ENCODE results near the gene DMGDH.

DMGDH gene

DNA sequence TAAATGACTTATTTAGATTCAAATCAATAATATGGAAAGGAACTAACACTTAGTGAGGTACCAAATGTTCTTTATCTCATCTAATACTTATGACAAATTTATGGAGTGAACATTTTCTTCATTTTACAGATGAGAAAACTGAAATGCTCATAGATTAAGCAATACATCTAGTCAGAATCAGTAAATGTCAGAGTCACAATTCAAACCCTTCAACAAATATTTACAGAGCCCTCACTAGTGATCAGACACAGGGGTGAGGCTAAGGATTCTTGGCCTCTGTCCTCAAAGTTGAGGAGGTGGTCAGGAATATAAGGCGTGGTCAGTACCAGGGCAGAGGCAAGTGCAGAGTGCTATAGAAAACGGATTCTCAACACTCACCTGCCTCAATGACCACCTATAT lies 54.8 kb downstream of the DMGDH start:
- no peak for DNase-seq (ENCODE audit: extremely low read depth, low read depth)
- TF ChIP-seq CTCF (IDR thresholded peaks at IDR 0.05; ENCODE audit: low read depth, low read length), result no peak

- DNase-seq (ENCODE audit: extremely low read depth, low read depth), result no peak
- no peak for TF ChIP-seq CTCF (IDR thresholded peaks at IDR 0.05; ENCODE audit: low read depth, low read length)
Measured at GRCh38 chr5:79011869-79012268, 57.6 kb downstream of the DMGDH start.

GRCh38 chr5:79011219-79011836 lies 58.1 kb downstream of the DMGDH start:
- TF ChIP-seq CTCF (IDR thresholded peaks at IDR 0.05; ENCODE audit: low read depth, low read length), result no peak
- DNase-seq (ENCODE audit: extremely low read depth, low read depth), result no peak

DNA sequence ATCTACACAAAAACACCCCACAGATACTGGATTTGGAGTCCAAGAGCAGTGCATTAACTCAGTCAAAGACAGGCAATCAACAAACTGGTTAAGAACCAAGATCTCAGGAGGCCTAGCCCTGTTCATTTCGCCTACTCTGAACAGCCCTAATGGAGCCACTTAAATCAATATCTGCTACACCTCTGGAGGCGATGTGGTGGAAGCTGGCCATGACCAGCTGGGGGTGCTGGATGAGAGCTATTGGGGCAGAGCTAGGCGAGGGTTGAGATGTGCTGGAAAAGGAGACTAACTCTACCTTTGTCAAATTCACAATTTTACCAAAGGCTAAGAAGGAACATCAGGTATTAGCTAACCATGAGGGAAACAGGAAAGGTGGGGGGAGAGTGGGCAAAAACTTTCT lies 61.1 kb downstream of the DMGDH start:
- no peak for TF ChIP-seq CTCF (IDR thresholded peaks at IDR 0.05; ENCODE audit: low read depth, low read length)

DNA sequence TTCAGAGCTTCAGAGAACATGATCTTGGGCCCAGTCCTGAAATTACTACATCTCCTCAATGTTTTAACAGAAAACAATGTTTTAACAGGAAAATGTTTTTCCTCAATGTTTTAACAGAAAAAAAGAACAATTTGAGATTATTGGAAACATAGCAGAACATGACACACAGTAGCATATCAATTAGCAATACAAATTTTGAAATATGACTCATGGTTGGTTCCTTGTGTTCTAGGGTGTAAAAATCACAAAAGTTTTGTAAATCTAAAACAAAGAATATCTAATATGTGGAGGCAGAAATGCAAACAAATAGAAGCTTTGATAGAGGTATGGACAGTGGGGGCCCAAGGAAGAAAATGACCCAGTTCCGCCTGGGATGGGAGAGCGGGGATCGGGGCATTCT lies 61.6 kb downstream of the DMGDH start:
- DNase-seq (ENCODE audit: extremely low read depth, low read depth), result no peak
- no peak for TF ChIP-seq CTCF (IDR thresholded peaks at IDR 0.05; ENCODE audit: low read depth, low read length)

More for the DNA sequence above, 61.1 kb downstream of the DMGDH start:
- no peak for DNase-seq (ENCODE audit: extremely low read depth, low read depth)

DNA sequence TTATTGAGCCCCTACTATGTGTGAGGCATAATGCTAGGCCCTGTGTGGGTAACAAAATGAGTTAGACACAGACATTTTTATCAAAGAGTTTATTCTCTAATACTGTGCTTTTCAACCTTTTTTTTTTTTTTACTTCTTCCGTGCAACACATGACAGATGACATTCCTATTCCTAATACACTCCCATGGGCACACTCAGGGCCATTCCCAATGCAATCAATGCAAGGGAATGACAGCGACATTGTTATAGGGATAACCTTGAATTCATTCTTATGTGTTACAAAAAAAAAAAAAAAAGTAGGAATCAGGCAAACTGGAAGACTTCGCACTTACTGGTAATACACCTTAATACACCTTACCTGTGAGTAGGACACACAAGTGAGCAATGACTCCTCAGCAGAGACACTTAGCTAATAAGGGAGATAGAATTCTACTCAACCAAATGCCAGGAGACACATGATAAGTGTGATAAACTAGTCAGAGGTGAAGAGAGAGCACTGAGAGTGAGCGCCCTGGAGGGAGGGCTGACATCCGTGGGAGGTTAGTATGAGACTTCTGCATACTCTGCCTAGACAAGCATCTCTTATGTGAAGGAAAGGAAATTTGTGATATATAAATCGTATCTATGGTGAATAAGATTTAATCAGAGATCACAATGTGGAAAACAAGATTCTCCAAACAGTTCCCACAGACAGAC lies 63.4 kb downstream of the DMGDH start:
- no peak for TF ChIP-seq CTCF (IDR thresholded peaks at IDR 0.05; ENCODE audit: low read depth, low read length)
- no peak for DNase-seq (ENCODE audit: extremely low read depth, low read depth)

DNA sequence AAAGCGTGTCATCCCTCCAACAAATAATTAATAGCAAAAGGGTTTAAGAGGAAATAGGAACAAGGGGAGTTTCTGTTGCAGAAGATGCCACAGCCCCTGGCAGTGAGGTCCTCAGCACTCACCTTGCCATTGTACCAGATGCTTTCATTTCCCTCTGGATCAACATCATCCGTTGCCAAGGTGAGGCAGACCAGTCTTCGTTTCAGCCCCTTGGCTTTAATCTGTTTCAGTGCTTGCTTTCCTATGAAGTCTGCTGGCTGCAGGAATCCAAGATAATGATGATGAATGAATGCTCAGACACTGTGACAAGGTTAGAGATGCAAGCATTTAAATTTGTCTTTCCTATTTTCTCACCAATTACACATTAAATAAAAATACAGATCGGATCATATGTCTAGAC lies 64.3 kb downstream of the DMGDH start:
- no peak for DNase-seq (ENCODE audit: extremely low read depth, low read depth)
- no peak for TF ChIP-seq CTCF (IDR thresholded peaks at IDR 0.05; ENCODE audit: low read depth, low read length)

All from AG09319 (cell line).